ENCODE measurements around the gene CAPN13. TPM values are rescaled to one million over a fixed set of nuclear protein-coding genes. Genes with fewer than 3 reads are reported as not detected.

The CAPN13 gene
- total RNA-seq, 2 donors from 2014 or later = not detected

DNA sequence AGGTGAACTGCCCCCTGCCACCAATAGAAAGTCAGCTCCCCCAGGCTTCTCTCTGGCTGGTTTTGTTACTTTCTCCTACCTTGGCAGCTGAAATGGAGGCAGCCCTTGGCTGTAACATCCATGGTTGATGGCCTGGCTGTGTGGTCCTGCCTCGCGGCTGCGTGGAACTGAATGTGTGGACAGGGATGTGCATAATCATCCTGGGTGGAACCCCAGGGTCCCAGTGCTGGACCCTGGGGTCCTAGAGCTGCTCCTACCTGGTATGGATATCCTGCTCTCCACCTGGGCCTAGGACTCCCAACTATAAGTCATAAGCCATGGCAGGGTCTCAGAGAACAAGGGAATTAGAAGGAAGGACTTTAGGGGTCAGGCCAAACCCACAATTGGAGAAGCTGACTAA, 93.5 kb downstream of the CAPN13 start:
- Mint-ChIP-seq H3K4me3 (no peak overlapping the region), H3K9me3 (no peaks in the 10 kb centered on the region), H3K27me3 (no peaks in the 10 kb centered on the region), H3K4me1 (no peaks in the 10 kb centered on the region), H3K27ac (peak overlapping the region; percentile 66), H3K36me3 (ENCODE audit: low read depth) (no peaks in the 10 kb centered on the region)
- no peak for ATAC-seq (replicated peaks)

GRCh38 chr2:30711646-30712085, 95.6 kb downstream of the CAPN13 start:
- no peak overlapping the region for H3K27ac Mint-ChIP-seq
- no peaks in the 10 kb centered on the region for H3K4me1 Mint-ChIP-seq
- no peak overlapping the region for H3K4me3 Mint-ChIP-seq
- no peaks in the 10 kb centered on the region for H3K27me3 Mint-ChIP-seq
- ATAC-seq (replicated peaks) = peak; percentile 78
- H3K9me3 Mint-ChIP-seq = no peaks in the 10 kb centered on the region
- no peaks in the 10 kb centered on the region for H3K36me3 Mint-ChIP-seq (ENCODE audit: low read depth)

- ATAC-seq (replicated peaks) = no peak
- Mint-ChIP-seq H3K36me3 (ENCODE audit: low read depth) (no peaks in the 10 kb centered on the region), H3K4me1 (no peaks in the 10 kb centered on the region), H3K9me3 (no peaks in the 10 kb centered on the region), H3K27ac (no peak overlapping the region), H3K4me3 (no peak overlapping the region), H3K27me3 (no peaks in the 10 kb centered on the region)
Measured at GRCh38 chr2:30710461-30710860, 96.8 kb downstream of the CAPN13 start.

DNA sequence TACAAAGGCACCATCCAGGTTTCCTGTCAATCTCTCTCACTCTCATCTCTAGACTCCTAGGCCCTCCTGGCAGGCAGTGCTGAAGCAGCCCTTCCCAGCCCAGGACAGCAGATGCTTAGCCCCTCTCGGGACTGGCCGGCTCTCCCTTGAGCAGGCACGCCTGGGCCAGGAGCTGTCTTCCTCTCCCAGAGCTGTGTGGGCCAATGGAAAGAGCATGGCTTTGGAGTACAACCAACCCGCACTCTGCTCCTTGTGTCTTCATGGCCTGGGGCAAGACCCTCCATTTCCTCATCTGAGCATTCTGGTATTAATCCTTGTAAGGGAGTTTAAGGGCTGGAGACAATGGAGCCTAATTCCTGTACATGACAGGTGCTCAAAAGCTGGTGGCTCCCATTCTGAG, 97.2 kb downstream of the CAPN13 start:
- Mint-ChIP-seq H3K27ac (no peak overlapping the region), H3K9me3 (no peaks in the 10 kb centered on the region), H3K4me1 (no peaks in the 10 kb centered on the region), H3K27me3 (no peaks in the 10 kb centered on the region), H3K4me3 (no peak overlapping the region), H3K36me3 (ENCODE audit: low read depth) (no peaks in the 10 kb centered on the region)
- ATAC-seq (replicated peaks) = no peak

- no peak for ATAC-seq (replicated peaks)
- Mint-ChIP-seq H3K4me3 (no peak overlapping the region), H3K27me3 (no peaks in the 10 kb centered on the region), H3K27ac (no peak overlapping the region), H3K4me1 (no peaks in the 10 kb centered on the region), H3K36me3 (ENCODE audit: low read depth) (no peaks in the 10 kb centered on the region), H3K9me3 (no peaks in the 10 kb centered on the region)
Measured at GRCh38 chr2:30709516-30709915, 97.7 kb downstream of the CAPN13 start.

- no peaks in the 10 kb centered on the region for H3K36me3 Mint-ChIP-seq (ENCODE audit: low read depth)
- no peak for ATAC-seq (replicated peaks)
- H3K4me1 Mint-ChIP-seq = no peaks in the 10 kb centered on the region
- H3K27me3 Mint-ChIP-seq = no peaks in the 10 kb centered on the region
- no peaks in the 10 kb centered on the region for H3K9me3 Mint-ChIP-seq
- no peak overlapping the region for H3K4me3 Mint-ChIP-seq
- no peak overlapping the region for H3K27ac Mint-ChIP-seq
Measured at GRCh38 chr2:30708491-30709290, 98.6 kb downstream of the CAPN13 start.

DNA sequence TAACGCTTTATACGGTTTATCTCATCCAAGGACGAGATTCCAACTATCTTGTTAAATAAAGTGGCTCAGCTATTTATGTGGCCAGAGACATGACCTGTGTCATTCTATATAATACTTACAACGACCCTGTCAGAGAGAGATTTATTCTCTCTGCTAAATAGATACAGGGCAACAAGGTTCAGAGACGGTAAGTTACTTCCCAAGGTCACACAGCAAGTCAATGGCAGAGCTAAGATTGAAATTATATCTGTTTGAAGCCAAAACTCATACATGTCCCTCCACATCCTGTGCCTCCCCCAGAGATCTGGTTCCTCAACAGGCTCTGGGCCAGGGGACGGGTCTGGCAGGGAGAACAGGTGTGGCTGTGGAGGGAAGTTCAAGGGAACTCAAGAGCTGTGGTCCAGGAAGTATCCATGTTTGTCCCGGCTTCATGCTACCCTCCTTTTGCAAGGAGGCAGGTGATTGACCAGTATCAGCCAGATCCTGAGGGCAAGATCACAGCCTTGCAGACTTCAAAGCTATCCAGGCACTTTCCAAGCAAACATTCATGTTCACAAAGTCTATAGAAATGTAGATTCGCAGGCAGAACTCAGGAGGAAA, 99.8 kb downstream of the CAPN13 start:
- no peaks in the 10 kb centered on the region for H3K4me1 Mint-ChIP-seq
- no peak overlapping the region for H3K4me3 Mint-ChIP-seq
- H3K27me3 Mint-ChIP-seq = no peaks in the 10 kb centered on the region
- no peaks in the 10 kb centered on the region for H3K9me3 Mint-ChIP-seq
- H3K36me3 Mint-ChIP-seq (ENCODE audit: low read depth) = no peaks in the 10 kb centered on the region
- no peak overlapping the region for H3K27ac Mint-ChIP-seq
- no peak for ATAC-seq (replicated peaks)

GRCh38 chr2:30706534-30707303, 100.5 kb downstream of the CAPN13 start:
- Mint-ChIP-seq H3K27ac (no peak overlapping the region), H3K36me3 (ENCODE audit: low read depth) (no peaks in the 10 kb centered on the region), H3K9me3 (peaks cover 7% of the 10 kb centered on the region), H3K4me3 (no peak overlapping the region), H3K27me3 (no peaks in the 10 kb centered on the region), H3K4me1 (no peaks in the 10 kb centered on the region)
- peak; percentile 71 for ATAC-seq (replicated peaks)

DNA sequence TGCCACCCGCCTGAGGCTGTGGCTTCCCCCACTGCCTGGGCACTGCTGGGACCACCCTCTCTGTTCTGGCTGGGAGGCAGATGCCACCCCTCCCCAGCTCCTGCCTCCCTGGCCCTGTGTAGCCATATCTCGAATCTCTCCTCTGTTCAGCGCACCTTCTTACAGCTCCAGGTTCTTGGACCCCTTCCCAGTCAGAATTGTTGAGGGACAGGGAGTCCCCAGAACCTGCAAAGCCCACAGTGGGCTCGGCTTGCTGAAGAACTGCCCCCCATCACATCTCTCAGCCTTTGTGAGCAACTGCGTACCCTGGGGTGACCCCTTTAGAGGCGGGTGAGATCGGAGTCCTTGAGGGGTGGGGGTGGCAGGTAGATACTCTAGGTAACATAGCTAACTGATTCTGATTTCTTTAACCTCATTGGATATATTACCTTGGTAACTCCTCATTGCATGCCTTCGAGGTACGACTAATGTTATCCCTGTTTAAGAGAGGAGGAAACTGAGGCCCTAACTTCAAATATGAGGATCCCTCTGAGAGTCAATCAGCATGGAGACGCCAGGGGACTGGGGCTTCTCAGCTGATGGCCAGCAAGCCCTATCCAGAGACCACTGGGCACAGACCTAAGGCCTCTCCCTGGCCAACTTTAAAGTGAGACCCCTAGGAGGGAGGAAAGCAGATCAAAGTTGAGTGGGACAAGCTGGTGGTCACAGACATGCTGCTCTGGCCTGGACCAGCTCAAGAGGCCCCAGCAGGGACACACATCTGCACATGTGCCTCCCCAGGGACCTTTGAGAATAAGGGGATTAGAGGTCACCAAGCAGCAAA, 101.3 kb downstream of the CAPN13 start:
- Mint-ChIP-seq H3K27me3 (peaks cover 2% of the 10 kb centered on the region), H3K4me3 (no peak overlapping the region), H3K27ac (no peak overlapping the region), H3K4me1 (no peaks in the 10 kb centered on the region), H3K36me3 (ENCODE audit: low read depth) (no peaks in the 10 kb centered on the region), H3K9me3 (peaks cover 13% of the 10 kb centered on the region)
- no peak for ATAC-seq (replicated peaks)

DNA sequence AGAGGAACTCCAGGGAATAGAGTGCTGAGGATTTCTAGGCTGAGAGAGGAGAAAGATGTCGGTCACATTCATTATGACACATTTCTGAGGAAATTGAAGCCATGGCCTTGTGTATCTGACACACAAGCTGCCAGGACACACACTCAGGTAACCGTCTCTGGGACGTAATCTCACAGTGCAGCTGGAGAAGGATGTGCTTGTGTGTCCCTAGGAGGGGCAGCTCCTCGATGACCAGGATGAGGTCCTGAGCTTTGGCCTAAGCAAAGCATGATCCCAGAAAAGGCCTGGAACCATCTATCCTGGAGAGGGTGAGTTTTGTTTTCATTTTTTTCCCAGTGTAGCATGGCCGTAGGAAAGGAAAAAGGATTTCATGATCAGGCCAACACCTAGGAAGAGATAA, 102.2 kb downstream of the CAPN13 start:
- H3K4me1 Mint-ChIP-seq = no peaks in the 10 kb centered on the region
- H3K4me3 Mint-ChIP-seq = no peak overlapping the region
- no peak overlapping the region for H3K27ac Mint-ChIP-seq
- no peaks in the 10 kb centered on the region for H3K36me3 Mint-ChIP-seq (ENCODE audit: low read depth)
- H3K27me3 Mint-ChIP-seq = peaks cover 3% of the 10 kb centered on the region
- ATAC-seq (replicated peaks) = no peak
- peaks cover 14% of the 10 kb centered on the region for H3K9me3 Mint-ChIP-seq

GRCh38 chr2:30704309-30705020, 102.8 kb downstream of the CAPN13 start:
- Mint-ChIP-seq H3K9me3 (peaks cover 14% of the 10 kb centered on the region), H3K27ac (no peak overlapping the region), H3K27me3 (peaks cover 3% of the 10 kb centered on the region), H3K36me3 (ENCODE audit: low read depth) (no peaks in the 10 kb centered on the region), H3K4me1 (no peaks in the 10 kb centered on the region), H3K4me3 (no peak overlapping the region)
- ATAC-seq (replicated peaks) = no peak

- H3K27me3 Mint-ChIP-seq = peaks cover 3% of the 10 kb centered on the region
- H3K4me1 Mint-ChIP-seq = no peaks in the 10 kb centered on the region
- no peaks in the 10 kb centered on the region for H3K36me3 Mint-ChIP-seq (ENCODE audit: low read depth)
- ATAC-seq (replicated peaks) = no peak
- no peak overlapping the region for H3K4me3 Mint-ChIP-seq
- H3K27ac Mint-ChIP-seq = no peak overlapping the region
- peaks cover 14% of the 10 kb centered on the region for H3K9me3 Mint-ChIP-seq
Measured at GRCh38 chr2:30702694-30703093, 104.6 kb downstream of the CAPN13 start.

DNA sequence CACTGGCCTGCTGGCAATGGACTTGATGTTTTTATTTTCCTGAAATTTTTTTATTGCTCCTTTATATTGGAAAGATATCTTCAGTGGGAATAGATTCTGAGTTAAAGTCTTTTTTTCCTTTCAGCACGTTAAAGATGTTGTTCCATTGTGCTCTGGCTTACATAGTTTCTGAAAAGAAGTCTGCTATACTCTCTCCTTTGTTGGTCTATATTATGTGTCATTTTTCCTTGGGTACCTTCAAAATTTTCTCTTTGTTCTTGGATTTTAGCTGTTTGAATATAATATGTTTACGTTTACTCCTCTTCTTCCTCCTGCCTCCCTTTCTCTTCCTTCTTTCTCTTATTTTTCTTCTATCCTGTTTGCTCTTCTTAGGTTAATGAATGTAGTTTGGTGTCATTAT, 105.5 kb downstream of the CAPN13 start:
- no peak overlapping the region for H3K4me3 Mint-ChIP-seq
- peaks cover 14% of the 10 kb centered on the region for H3K9me3 Mint-ChIP-seq
- H3K36me3 Mint-ChIP-seq (ENCODE audit: low read depth) = no peaks in the 10 kb centered on the region
- H3K4me1 Mint-ChIP-seq = no peaks in the 10 kb centered on the region
- peaks cover 3% of the 10 kb centered on the region for H3K27me3 Mint-ChIP-seq
- H3K27ac Mint-ChIP-seq = no peak overlapping the region
- no peak for ATAC-seq (replicated peaks)

Data from activated T-helper 17 cell treated with anti-CD3 and anti-CD28 coated beads, Interleukin-2, amount 50 U/mL, for 72 hours (primary cell).